GM19035 (cell line): ENCODE measurements around the gene RUSC1.
A peak's percentile ranks its signal among the peaks of the same experiment; 100 is the strongest.

Experiments used
- ATAC-seq: cut with Tn5 transposase; IDR thresholded peaks from one replicate; pipeline ENCODE4 v1.9.1; 2021; ENCODE audit not compliant: unreplicated experiment

RUSC1 gene

DNA sequence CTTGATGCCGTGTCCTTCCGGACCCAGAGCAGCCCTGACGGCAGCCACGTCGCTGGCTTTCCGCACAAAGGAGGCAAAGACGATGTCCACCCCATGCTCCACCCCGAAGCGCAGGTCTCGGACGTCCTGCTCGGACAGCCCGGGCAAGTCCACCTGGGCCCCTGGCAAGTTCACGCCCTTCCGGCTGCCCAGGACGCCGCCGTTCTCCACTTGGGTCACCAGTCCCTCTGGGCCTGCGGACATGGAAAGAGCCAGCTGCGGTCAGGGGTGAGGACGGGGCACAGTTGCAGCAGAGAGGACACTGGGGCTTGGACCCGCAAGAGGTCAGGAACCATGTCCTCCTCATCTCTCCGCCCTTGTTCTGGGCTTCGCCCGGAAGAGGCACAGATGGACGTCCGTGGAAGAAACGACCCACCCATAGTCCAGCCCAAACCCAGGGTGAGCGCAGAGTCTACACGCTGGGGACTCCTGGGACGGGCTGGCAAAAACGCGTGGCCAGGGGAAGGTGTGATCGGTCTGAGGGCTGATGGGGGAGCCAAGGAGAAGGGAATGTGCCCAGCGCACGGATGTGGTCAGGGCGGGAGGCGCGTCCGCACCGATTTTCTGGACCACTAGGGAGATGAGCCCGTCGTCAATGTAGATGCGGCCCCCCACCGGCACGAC, 26.0 kb upstream of the RUSC1 start:
- ATAC-seq, result no peak

DNA sequence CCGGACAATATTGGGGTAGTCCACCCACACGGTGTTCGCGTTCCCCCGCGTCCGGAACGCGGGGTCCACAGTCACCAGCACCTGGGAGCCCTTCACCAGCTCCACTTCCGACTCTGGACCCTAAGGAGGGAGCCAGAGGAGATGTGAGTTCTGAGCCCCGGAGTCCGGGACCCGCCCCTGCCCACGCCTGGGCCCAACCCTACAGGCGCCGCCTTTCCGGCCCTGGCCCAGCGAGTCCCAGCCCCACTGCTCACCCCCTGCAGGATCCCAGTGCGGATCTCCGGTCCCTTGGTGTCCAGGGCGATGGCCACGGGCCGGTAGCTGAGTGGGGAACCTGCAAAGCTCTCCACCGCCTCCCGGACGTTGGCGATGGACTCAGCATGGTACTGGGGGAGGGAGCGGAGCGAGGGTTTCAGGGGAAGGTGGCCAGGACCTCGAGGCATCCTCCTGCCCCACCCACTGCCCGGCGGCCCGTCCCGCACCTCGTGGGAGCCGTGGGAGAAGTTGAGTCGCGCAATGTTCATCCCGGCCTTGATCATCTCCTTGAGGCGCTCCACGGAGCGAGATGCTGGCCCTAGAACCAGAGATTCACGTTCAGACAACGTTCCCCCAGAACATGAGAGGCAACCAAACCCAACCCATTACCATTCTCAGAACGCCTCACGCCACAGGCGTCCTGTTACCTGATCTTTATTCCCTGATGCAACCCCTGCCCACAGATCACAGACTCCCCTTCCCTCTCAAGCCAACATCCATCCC, 25.3 kb upstream of the RUSC1 start:
- ATAC-seq, result no peak

DNA sequence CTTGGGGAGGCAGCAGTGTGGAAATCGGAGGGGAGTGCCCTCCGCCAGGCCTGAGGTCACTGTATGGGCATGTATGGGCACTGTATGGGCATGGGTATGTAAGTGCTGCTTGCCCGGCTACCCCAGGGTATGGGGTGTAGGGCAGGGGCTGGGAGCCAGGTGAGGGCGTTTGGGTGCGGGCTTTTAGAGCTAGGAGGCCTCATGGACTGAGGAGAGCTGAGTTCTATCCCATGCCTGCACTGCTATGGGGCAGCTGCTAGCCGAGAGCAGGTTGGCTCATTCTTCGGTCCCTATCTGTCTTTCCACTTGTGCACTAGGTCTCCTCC, 24.8 kb upstream of the RUSC1 start:
- ATAC-seq, result no peak

DNA sequence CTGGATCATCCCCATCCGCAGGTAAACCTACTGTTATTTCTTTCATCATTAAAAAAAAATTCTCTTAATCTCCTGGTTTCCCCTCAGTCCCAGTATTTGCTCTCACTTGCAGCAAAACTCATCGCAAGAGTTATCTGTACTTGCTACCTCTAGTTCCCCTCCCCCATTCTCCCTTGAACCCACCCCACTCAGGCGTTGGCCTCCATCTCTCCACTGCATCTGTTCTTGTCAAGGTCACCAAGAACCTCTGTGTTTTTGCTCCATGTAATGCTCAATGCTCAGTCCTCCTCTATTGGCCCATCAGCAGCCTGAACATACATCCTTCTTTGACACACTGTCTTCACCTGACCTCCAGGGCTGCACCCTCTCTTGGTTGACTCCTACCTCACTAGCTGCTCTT, 24.0 kb upstream of the RUSC1 start:
- no peak for ATAC-seq

DNA sequence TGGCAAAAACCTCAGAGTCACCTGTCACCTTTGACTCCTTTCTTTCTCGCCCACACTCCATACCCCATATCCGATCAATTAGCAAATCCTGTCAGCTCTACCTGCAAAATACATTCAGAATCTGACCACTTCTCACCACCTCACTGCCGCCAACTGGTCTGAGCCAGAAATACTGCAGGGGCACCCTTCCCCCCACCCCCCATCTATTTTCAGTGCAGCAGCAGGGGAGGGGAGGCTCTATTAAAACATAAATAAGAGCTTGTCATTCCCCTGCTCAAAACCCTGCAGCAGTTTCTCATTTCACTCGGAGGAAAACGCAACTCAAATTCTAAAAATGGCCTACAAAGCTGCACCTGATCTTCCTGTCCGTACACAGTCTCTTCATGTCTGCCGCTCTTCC, 23.3 kb upstream of the RUSC1 start:
- ATAC-seq, result no peak

DNA sequence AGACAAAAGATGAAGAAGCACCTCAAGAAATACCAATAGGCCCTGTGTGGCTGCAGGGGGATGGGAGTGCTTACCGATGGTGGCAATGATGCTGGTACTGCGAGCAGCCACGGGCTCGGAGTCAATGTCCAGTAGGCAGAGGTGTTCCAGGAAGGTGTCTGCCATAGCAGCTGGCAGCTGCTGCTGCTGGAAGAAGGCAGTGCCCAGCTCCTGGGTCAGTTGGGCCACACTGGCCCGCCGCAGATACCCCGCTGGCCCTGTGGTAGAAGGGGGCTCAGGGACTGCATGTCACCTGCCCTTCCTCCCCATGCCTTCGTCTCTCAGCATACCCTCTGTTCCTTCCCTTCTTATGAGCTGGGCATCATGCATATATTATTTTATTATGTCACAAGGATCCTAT, 20.7 kb upstream of the RUSC1 start:
- no peak for ATAC-seq

DNA sequence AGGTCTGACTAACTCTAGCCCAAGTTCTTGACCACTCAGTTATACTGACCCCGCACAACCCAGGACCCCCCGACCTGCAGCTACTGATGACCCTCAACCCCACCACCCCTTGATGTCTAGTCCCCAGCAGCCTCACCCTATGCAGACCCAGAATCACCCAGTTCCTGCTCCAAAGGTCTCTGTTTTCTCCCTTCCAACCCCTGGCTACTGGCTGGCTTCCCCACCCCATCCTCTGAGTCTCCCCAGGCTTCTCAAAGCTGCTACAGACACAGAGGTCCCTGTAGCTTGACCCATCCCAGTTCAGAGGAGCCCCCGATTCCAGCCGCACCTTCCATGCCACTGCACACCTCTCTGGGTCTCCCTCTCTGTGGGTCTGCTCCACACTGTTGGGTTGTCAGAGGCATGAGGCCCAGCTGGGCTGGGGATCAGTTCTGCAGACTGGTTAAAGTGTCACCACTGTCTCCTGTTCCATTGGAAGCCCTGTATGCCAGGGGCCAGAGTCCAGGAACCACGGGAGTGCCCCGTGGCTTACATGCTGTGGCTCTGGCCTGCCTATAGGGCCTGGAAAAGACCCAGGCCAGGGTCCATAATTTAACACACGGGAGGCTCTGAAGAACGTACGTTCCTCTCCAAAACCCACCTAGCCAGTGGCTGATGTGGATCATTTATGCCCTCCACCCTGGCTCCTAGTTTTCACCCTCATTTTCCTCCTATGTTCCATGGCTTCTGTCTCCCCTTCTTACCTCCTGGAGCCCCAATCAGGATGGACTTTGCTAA, 20.0 kb upstream of the RUSC1 start:
- no peak for ATAC-seq

DNA sequence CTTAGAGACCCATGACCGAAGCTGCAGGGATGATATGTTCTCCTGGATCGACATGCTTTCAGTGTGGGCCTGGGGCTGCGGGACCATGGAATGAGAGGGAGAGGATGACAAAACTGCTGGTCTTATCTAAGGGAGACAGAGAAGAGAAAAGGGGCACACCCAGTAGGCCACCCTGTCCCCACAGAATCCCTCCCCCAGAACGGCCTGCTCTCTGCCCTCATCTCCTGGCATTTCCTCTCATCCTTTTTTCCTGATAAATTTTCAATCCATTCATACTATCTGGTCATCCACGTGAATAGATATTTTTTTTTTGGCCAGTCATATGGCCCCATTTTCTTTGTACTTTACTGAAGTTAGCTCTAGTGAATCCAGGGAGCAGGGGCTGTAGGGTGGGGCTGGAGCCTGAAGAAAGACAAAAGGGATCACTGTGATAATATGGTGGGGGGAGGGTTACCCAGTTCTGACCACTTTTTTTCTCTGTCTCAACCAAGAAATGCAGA, 19.3 kb upstream of the RUSC1 start, which contains the start of gene PKLR:
Gene PKLR (minus strand): TSS at position 97 of the 500 bp plus-strand sequence. CDS start 43 bp downstream, at position 54.
- no peak for ATAC-seq

DNA sequence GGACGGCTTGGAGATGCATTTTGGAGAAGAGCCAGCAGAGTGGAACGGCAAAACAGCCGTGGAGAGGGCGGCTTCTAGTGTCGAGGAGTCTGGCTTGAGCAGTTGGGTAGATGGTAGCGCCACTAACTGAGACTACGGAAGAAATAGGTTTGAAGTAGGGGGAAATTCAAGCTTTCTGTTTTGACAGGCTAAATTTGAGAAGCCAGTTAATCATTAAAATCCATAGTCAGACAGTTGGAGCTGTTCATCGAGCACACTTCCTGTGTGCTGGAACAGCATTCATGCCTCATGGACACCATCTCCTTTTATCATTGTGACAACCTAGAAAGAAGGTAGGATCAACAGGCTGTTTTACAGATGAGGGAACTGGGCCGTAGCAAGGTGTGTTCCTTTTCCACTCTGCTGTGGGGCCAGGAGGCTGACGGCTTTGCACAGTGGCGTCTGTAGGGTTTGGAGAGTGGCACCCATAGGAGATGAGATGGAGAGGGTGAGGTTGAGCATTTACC, 16.1 kb upstream of the RUSC1 start:
- no peak for ATAC-seq

DNA sequence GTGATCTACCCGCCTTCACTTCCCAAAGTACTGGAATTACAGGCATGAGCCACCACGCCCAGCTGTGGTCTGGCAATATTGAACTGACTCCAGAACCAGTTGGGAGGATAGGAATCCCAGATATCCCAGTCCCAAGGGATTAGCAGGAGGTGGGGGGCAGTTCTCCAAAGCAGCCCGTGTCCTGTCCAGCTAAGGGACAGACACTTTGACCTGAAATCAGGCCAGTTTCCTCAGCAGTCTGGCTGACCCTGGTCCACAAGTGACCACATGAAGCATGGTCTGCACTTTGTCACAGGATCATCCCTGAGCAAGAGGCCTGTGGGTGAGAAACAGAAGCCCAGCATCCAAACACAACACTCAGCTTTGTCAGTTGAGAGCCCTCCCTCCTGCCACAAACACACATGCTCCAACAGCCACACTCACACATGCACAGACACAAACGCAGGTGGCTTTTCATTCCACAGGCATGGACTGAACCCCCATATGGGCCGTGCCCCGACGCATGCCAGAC, 14.8 kb upstream of the RUSC1 start:
- ATAC-seq, result no peak

DNA sequence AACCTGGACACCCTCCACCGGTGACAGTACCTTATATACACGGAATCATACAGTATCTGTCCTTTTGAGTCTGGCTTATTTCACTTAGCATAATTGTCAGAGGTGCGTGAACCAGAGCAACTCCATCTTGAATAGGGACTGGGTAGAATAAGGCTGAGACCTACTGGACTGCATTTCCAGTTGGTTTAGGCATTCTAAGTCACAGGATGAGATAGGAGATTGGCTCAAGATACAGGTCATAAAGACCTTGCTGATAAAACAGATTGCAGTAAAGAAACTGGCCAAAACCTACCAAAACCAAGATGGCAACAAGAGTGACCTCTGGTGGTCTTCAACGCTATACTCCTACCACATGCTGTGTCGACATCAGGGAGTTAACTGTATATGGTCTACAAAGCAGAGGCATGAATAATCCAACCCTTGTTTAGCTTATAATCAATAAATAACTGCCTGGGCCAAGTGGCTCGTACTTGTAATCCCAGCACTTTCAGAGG, 13.4 kb upstream of the RUSC1 start:
- ATAC-seq, result no peak

DNA sequence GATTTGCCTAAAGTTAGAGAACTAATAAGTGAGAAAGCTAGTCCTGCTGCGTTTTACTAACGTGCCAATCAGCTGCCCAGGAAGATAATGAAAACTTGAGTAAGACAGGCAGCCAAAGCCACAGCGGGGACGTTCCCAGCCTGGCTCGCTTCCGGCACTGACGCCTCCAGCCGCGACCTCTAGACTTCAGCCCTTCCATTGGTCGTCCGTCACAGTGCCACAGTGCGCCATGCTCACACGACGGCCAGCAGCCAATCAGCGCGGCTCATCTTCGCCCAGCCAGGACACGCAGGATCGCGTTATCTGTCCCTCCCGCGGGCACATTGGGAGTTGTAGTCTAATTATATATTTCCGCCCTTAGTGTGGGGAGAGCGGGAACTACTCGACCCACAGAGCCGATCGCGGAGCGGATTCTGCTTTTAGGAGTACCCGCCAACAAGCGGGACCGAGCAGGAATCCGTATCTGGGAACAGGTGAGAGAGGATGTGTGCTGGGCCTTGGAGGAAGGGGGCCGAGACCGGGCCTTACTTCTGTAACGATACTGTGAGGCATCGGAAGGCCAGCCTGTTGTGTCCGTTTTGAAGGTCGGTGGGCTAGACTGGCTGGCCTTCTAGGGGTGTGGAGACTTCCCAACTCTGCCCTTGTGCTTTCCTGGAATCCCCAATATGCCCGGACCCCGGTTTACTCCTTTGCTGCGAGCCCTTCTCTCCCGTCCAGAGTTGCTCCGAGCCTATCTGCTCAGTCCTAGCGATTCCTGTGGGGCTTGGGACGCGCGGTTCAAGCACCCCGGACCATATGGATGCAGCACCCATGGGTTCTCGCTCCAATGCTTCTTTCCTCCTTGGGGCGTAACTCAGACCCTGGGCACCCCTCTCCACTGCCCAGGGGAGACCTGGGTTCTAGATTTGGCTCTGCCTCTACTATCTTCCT, 11.9 kb upstream of the RUSC1 start, which contains the start of gene FDPS:
Gene FDPS (plus strand): TSS at position 374 of the 930 bp plus-strand sequence. CDS start 924 bp downstream, outside the sequence.
- peak; percentile 97 for ATAC-seq

DNA sequence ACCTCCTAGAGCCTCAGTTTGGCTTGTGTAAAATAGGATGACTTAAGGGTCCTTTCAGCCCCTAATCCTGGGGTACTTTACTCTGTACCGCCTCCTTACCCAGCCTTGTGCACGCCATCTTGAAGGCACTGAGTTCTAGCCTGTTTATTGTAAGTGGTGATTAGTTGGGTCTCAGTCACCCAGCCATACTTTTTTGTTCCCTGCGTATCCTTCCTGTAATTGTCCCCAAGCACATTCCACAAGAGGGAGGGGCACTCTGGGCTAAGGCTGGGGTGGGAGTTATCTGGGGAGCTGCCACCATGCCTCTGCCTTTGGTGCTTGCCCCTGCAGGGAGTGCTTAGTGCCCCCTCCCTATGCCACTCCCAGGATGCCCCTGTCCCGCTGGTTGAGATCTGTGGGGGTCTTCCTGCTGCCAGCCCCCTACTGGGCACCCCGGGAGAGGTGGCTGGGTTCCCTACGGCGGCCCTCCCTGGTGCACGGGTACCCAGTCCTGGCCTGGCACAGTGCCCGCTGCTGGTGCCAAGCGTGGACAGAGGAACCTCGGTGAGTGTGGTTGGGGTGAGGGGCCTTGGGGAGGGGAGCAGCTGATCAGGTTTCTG, 11.2 kb upstream of the RUSC1 start:
- ATAC-seq, result no peak

DNA sequence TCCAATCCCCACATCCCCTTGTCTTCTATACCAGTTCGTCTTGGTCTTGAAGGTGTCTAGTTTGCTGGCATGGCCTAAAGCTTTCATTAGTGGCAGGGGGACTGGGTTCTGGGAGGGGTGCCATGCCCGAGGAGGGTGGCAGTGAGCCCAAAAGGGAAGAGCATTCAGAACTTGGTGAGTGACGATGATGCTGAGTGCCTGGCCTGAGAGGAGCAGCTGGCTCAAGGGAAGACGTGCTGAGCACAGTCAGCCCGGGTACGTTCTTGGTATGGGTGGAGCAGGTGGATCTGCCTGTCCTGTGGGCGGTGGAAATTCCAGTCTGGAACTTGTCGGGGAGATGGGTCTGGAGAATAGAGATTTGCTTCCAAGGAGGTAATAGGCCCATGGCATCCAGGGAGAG, 7.4 kb upstream of the RUSC1 start:
- no peak for ATAC-seq

DNA sequence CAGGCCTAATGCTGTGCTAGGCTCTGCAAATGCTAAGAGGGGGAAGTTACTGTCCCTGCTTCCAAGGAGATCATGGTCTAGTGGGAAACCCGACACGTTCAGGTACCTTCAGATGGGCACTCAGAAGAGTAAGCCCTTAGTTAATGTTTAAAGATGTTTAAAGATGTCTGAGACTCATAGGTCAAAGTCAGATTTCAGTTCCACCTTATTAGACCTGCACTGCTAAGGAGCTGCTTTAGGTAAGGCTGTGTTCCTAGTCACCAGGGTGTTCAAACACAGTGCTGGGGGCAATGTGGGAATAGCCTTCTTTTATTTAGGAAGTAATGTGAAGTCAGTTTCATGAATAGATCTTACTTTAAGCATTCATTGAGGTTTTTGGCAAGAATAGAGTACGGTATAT, 3.8 kb upstream of the RUSC1 start:
- ATAC-seq, result no peak

DNA sequence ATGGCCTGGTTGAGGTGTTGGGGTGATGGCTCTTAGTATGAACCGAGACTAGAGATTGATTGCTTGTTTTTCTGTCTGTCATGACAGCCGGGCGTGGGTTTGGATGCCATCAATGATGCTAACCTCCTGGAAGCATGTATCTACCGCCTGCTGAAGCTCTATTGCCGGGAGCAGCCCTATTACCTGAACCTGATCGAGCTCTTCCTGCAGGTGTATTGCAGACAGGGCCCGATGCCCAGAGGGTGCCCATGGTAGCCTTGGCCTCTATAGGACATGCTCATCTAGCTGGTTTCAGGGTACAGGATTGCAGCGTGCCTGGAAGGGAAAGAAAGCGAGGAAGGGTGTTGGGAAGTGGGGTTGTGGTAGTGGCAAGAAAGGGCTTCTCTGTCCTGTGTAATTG, 2.6 kb upstream of the RUSC1 start:
- ATAC-seq, result no peak

DNA sequence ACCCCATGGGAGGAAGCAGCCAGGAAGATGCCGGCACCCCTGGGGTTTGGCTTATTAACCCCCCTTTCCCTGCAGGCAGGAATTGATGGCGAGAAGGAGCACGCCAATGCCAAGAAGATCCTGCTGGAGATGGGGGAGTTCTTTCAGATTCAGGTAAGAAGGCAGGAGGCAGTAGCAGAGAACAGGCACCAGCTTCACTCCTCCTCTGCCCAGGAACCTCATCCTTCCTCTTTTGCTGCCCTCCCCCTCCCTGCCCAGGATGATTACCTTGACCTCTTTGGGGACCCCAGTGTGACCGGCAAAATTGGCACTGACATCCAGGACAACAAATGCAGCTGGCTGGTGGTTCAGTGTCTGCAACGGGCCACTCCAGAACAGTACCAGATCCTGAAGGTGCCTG, 1.2 kb upstream of the RUSC1 start:
- ATAC-seq, result no peak

DNA sequence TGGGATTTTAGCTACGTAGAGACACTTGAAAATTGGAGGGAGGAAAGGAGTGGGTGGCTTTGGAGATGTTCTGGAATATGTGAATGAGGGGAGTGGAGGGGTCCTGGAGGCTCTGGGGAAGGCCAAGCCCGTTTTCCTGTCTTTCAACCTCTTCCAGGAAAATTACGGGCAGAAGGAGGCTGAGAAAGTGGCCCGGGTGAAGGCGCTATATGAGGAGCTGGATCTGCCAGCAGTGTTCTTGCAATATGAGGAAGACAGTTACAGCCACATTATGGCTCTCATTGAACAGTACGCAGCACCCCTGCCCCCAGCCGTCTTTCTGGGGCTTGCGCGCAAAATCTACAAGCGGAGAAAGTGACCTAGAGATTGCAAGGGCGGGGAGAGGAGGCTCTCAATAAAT, 442 bp upstream of the RUSC1 start:
- no peak for ATAC-seq

DNA sequence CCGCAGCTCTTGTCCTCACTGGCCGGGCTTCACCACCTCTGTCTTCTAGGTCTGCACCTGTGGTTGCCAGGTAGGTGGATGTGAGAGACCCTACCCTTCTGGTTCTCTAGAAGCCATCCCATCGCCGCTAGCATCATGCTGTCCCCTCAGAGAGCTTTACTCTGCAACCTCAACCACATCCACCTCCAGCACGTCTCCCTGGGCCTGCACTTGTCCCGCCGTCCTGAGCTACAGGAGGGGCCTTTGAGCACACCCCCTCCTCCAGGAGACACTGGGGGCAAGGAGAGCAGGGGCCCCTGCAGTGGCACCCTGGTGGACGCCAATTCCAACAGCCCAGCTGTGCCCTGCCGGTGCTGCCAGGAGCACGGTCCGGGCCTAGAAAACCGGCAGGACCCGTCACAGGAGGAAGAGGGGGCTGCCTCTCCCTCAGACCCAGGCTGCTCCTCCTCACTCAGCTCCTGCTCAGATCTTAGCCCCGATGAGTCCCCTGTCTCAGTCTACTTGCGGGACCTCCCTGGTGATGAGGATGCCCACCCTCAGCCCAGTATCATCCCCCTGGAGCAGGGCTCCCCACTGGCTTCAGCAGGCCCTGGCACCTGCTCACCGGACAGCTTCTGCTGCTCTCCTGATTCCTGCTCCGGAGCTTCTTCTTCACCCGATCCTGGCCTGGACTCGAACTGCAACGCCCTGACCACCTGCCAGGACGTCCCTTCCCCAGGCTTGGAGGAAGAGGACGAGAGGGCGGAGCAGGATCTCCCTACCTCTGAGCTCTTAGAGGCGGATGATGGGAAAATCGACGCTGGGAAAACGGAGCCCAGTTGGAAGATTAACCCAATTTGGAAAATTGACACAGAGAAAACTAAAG, 1.2 kb downstream of the RUSC1 start:
- no peak for ATAC-seq
